NCI-H187 (cell line): Measurements from ENCODE around the gene TBC1D20.

ENCODE experiments used
- DNase-seq, 2 experiments: peaks; one replicate each; lab custom pipeline; 2025; lab: John Stamatoyannopoulos, UW

The TBC1D20 gene

GRCh38 chr20:438571-439469 lies 23.5 kb downstream of the TBC1D20 start:
- DNase-seq, result no peak

GRCh38 chr20:437787-438486 lies 24.4 kb downstream of the TBC1D20 start:
- DNase-seq, result no peak

GRCh38 chr20:436476-436875 lies 25.9 kb downstream of the TBC1D20 start:
- no peak for DNase-seq

GRCh38 chr20:435558-435957 lies 26.8 kb downstream of the TBC1D20 start:
- no peak for DNase-seq

GRCh38 chr20:434661-435419 lies 27.5 kb downstream of the TBC1D20 start:
- DNase-seq, result no peak

GRCh38 chr20:434221-434620 lies 28.1 kb downstream of the TBC1D20 start:
- DNase-seq, result no peak

- DNase-seq, result no peak
Observed at GRCh38 chr20:433300-433975, 28.9 kb downstream of the TBC1D20 start.

- DNase-seq, result no peak
Observed at GRCh38 chr20:432677-433299, 29.5 kb downstream of the TBC1D20 start.

GRCh38 chr20:432208-432607 lies 30.1 kb downstream of the TBC1D20 start:
- no peak for DNase-seq

- peak in 1 of 2 experiments; percentile 20 for DNase-seq
Observed at GRCh38 chr20:431012-431904, 31.1 kb downstream of the TBC1D20 start.

GRCh38 chr20:430091-430999 lies 32.0 kb downstream of the TBC1D20 start:
- no peak for DNase-seq

GRCh38 chr20:428658-429200 lies 33.6 kb downstream of the TBC1D20 start:
- DNase-seq, result no peak

- no peak for DNase-seq
Observed at GRCh38 chr20:427849-428657, 34.3 kb downstream of the TBC1D20 start.

GRCh38 chr20:427401-427800 lies 34.9 kb downstream of the TBC1D20 start:
- DNase-seq, result no peak

- no peak for DNase-seq
Observed at GRCh38 chr20:426566-426965, 35.8 kb downstream of the TBC1D20 start.

- no peak for DNase-seq
Observed at GRCh38 chr20:421685-422250, 40.6 kb downstream of the TBC1D20 start.

- peak; percentile 88 for DNase-seq
Observed at GRCh38 chr20:420721-421574, 41.4 kb downstream of the TBC1D20 start.
